ENCODE measurements around the gene OR10G8. TPM values are rescaled to one million over a fixed set of nuclear protein-coding genes. Genes with fewer than 3 reads are reported as not detected.

Gene OR10G8
- total RNA-seq, 2 donors from 2014 or later, result 0.57 TPM; not detected in 1

- no peaks in the 10 kb centered on the region for H3K36me3 ChIP-seq
- intact Hi-C loops (cut with DNase I), result no loop called here
- no peaks in the 10 kb centered on the region for H3K9me3 ChIP-seq
- no peak for DNase-seq (ENCODE audit: low spot score)
- 75% methylated on average over 1 of the region's 1 CpG for WGBS
- no peak overlapping the region for H3K4me3 ChIP-seq
- H3K27me3 ChIP-seq (replicated peaks; ENCODE audit: insufficient read depth), result no peaks in the 10 kb centered on the region
- no peak overlapping the region for H3K27ac ChIP-seq
- TF ChIP-seq POLR2AphosphoS5 (IDR thresholded peaks at IDR 0.05) (no peak), CTCF (IDR thresholded peaks at IDR 0.05) (no peak), POLR2A (IDR thresholded peaks at IDR 0.05) (no peak)
- no peaks in the 10 kb centered on the region for H3K4me1 ChIP-seq (replicated peaks)
These were observed 10.1 kb downstream of the OR10G8 start for GRCh38 chr11:124036666-124037065.

GRCh38 chr11:124039557-124039956 lies 13.0 kb downstream of the OR10G8 start:
- Histone ChIP-seq H3K9me3 (no peaks in the 10 kb centered on the region), H3K27me3 (replicated peaks; ENCODE audit: insufficient read depth) (no peaks in the 10 kb centered on the region), H3K27ac (no peak overlapping the region), H3K36me3 (no peaks in the 10 kb centered on the region), H3K4me1 (replicated peaks) (no peaks in the 10 kb centered on the region), H3K4me3 (no peak overlapping the region)
- intact Hi-C loops (cut with DNase I), result no loop called here
- TF ChIP-seq POLR2A (IDR thresholded peaks at IDR 0.05) (no peak), CTCF (IDR thresholded peaks at IDR 0.05) (no peak), POLR2AphosphoS5 (IDR thresholded peaks at IDR 0.05) (no peak)
- 81% methylated on average over 9 of the region's 9 CpGs for WGBS
- DNase-seq (ENCODE audit: low spot score), result no peak

- H3K4me3 ChIP-seq, result no peak within 1 kb of the TSS
- 0% methylated on average over 1 of the region's 1 CpG for WGBS
- intact Hi-C loops (cut with DNase I), result no loop called here
These were observed 14.7 kb downstream of the OR10G8 start, which contains the start of gene OR10G7 for GRCh38 chr11:124041254-124041653. OR10G7 (minus strand) TSS chr11:124041325; CDS start chr11:124039001, 2,324 bp downstream.

GRCh38 chr11:124043420-124043819 lies 16.8 kb downstream of the OR10G8 start:
- DNase-seq (ENCODE audit: low spot score), result no peak
- WGBS, result 77% methylated on average over 4 of the region's 4 CpGs
- Histone ChIP-seq H3K36me3 (no peaks in the 10 kb centered on the region), H3K9me3 (no peaks in the 10 kb centered on the region), H3K4me3 (no peak overlapping the region), H3K27ac (no peak overlapping the region), H3K27me3 (replicated peaks; ENCODE audit: insufficient read depth) (no peaks in the 10 kb centered on the region), H3K4me1 (replicated peaks) (no peaks in the 10 kb centered on the region)
- TF ChIP-seq CTCF (IDR thresholded peaks at IDR 0.05), result no peak
- TF ChIP-seq POLR2A (IDR thresholded peaks at IDR 0.05), result no peak
- TF ChIP-seq POLR2AphosphoS5 (IDR thresholded peaks at IDR 0.05), result no peak
- intact Hi-C loops (cut with DNase I), result no loop called here

More at GRCh38 chr11:124041254-124041653, 14.7 kb downstream of the OR10G8 start, which contains the start of gene OR10G7:
- Histone ChIP-seq H3K27ac (no peak within 1 kb of the TSS), H3K27me3 (replicated peaks; ENCODE audit: insufficient read depth) (no peaks in the 10 kb centered on the region), H3K4me1 (replicated peaks) (no peaks in the 10 kb centered on the region), H3K36me3 (no peaks in the 10 kb centered on the region), H3K9me3 (no peaks in the 10 kb centered on the region)
- no peak for DNase-seq (ENCODE audit: low spot score)
- TF ChIP-seq POLR2A (IDR thresholded peaks at IDR 0.05) (no peak), POLR2AphosphoS5 (IDR thresholded peaks at IDR 0.05) (no peak), CTCF (IDR thresholded peaks at IDR 0.05) (no peak)

- no peaks in the 10 kb centered on the region for H3K9me3 ChIP-seq
- no peak overlapping the region for H3K4me3 ChIP-seq
- intact Hi-C loops (cut with DNase I), result no loop called here
- no peak for TF ChIP-seq POLR2A (IDR thresholded peaks at IDR 0.05)
- no peak for TF ChIP-seq POLR2AphosphoS5 (IDR thresholded peaks at IDR 0.05)
- TF ChIP-seq CTCF (IDR thresholded peaks at IDR 0.05), result no peak
- no peak for DNase-seq (ENCODE audit: low spot score)
- H3K4me1 ChIP-seq (replicated peaks), result no peaks in the 10 kb centered on the region
- H3K27me3 ChIP-seq (replicated peaks; ENCODE audit: insufficient read depth), result no peaks in the 10 kb centered on the region
- H3K36me3 ChIP-seq, result no peaks in the 10 kb centered on the region
- 36% methylated on average over 1 of the region's 1 CpG for WGBS
- no peak overlapping the region for H3K27ac ChIP-seq
These were observed 24.1 kb downstream of the OR10G8 start for GRCh38 chr11:124050748-124051147.

All from prostate gland (tissue), 2 donors.